ENCODE results near the gene PTX4.

DNA sequence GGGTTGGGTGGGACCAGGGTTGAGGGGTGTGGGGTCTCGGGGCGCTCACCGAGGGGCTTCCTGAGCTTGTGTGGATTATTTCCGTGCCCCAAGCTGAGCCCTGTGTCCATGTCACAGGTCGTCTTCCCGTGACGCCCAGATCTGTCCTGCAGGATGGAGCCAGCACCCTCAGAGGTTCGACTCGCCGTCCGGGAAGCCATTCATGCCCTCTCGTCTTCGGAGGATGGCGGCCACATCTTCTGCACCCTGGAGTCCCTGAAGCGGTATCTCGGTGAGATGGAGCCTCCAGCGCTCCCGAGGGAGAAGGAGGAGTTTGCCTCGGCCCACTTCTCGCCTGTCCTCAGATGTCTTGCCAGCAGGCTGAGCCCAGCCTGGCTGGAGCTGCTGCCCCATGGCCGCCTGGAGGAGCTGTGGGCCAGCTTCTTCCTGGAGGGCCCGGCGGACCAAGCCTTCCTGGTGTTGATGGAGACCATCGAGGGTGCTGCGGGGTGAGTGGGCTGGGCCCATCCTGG is 5.4 kb upstream of the PTX4 start:
- TF ChIP-seq RAD21 (IDR thresholded peaks at IDR 0.05) = peak in 1 of 2 donors; percentile 77
- no peak for TF ChIP-seq EGR1 (IDR thresholded peaks at IDR 0.05; ENCODE audit: low read depth in 2 of 2)
- TF ChIP-seq, protein P1, sequence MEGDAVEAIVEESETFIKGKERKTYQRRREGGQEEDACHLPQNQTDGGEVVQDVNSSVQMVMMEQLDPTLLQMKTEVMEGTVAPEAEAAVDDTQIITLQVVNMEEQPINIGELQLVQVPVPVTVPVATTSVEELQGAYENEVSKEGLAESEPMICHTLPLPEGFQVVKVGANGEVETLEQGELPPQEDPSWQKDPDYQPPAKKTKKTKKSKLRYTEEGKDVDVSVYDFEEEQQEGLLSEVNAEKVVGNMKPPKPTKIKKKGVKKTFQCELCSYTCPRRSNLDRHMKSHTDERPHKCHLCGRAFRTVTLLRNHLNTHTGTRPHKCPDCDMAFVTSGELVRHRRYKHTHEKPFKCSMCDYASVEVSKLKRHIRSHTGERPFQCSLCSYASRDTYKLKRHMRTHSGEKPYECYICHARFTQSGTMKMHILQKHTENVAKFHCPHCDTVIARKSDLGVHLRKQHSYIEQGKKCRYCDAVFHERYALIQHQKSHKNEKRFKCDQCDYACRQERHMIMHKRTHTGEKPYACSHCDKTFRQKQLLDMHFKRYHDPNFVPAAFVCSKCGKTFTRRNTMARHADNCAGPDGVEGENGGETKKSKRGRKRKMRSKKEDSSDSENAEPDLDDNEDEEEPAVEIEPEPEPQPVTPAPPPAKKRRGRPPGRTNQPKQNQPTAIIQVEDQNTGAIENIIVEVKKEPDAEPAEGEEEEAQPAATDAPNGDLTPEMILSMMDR (IDR thresholded peaks at IDR 0.05; ENCODE audit: low read depth, low read length, missing input control) = peak; percentile 22
- no peak for TF ChIP-seq TAF1 (conservative IDR thresholded peaks at IDR 0.05)
- TF ChIP-seq, protein P2, sequence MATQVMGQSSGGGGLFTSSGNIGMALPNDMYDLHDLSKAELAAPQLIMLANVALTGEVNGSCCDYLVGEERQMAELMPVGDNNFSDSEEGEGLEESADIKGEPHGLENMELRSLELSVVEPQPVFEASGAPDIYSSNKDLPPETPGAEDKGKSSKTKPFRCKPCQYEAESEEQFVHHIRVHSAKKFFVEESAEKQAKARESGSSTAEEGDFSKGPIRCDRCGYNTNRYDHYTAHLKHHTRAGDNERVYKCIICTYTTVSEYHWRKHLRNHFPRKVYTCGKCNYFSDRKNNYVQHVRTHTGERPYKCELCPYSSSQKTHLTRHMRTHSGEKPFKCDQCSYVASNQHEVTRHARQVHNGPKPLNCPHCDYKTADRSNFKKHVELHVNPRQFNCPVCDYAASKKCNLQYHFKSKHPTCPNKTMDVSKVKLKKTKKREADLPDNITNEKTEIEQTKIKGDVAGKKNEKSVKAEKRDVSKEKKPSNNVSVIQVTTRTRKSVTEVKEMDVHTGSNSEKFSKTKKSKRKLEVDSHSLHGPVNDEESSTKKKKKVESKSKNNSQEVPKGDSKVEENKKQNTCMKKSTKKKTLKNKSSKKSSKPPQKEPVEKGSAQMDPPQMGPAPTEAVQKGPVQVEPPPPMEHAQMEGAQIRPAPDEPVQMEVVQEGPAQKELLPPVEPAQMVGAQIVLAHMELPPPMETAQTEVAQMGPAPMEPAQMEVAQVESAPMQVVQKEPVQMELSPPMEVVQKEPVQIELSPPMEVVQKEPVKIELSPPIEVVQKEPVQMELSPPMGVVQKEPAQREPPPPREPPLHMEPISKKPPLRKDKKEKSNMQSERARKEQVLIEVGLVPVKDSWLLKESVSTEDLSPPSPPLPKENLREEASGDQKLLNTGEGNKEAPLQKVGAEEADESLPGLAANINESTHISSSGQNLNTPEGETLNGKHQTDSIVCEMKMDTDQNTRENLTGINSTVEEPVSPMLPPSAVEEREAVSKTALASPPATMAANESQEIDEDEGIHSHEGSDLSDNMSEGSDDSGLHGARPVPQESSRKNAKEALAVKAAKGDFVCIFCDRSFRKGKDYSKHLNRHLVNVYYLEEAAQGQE (IDR thresholded peaks at IDR 0.05) = no peak
- TF ChIP-seq GABPA (IDR thresholded peaks at IDR 0.05 in 1 of 2, conservative IDR thresholded peaks at IDR 0.05 in 1 of 2) = no peak
- TF ChIP-seq NR2F2 (IDR thresholded peaks at IDR 0.05) = no peak
- TF ChIP-seq, protein P3, sequence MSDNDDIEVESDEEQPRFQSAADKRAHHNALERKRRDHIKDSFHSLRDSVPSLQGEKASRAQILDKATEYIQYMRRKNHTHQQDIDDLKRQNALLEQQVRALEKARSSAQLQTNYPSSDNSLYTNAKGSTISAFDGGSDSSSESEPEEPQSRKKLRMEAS (IDR thresholded peaks at IDR 0.05) = no peak

All from liver (tissue), 3 donors.